ENCODE results near the gene BPIFB4. TPM values are rescaled to one million over a fixed set of nuclear protein-coding genes. Genes with fewer than 3 reads are reported as not detected.

The BPIFB4 gene
- total and polyA plus RNA-seq, 2 of the 4 experiments (the other 2 are of a cell fraction) = not detected

GRCh38 chr20:33092361-33092760 lies 12.9 kb downstream of the BPIFB4 start:
- Histone ChIP-seq H2AK9ac (replicated peaks; ENCODE audit: low read depth, low read length, poor library complexity) (no peak overlapping the region), H3K14ac (replicated peaks; ENCODE audit: low read depth, low read length) (no peak overlapping the region), H2AFZ (replicated peaks; ENCODE audit: low read length, poor library complexity) (no peak overlapping the region), H4K5ac (ENCODE audit: low read depth, low read length) (no peak overlapping the region), H3K27me3 (ENCODE audit: control insufficient read depth, insufficient read depth, low read length) (no peaks in the 10 kb centered on the region; the same call in none of the 2 replicates), H3K23ac (ENCODE audit: low read depth, low read length) (no peak overlapping the region), H4K91ac (ENCODE audit: insufficient read depth, low read depth, low read length) (no peak overlapping the region), H2BK15ac (ENCODE audit: low read depth, low read length) (no peak overlapping the region), H4K20me1 (ENCODE audit: insufficient read depth, low read length) (no peaks in the 10 kb centered on the region), H3K4me3 (ENCODE audit: insufficient read depth, low read depth, low read length) (no peak overlapping the region), H3K9ac (ENCODE audit: low read depth, low read length) (no peak overlapping the region), H3K9me3 (ENCODE audit: control insufficient read depth, insufficient read depth, low read length) (no peaks in the 10 kb centered on the region), H3K36me3 (ENCODE audit: control insufficient read depth, insufficient read depth, low read length) (no peaks in the 10 kb centered on the region), H2BK5ac (ENCODE audit: low read depth, low read length, poor library complexity, severe bottlenecking) (no peak overlapping the region), H3K56ac (ENCODE audit: extremely low read depth, insufficient read depth, low read length) (no peak overlapping the region), H3K79me1 (ENCODE audit: low read depth in 1 of 2, low read length in 2 of 2) (no peaks in the 10 kb centered on the region), H2AK5ac (ENCODE audit: low read depth, low read length) (no peak overlapping the region), H3K9me1 (ENCODE audit: insufficient read depth, low read length) (no peaks in the 10 kb centered on the region), H3K4me1 (ENCODE audit: control insufficient read depth, insufficient read depth, low read length) (no peaks in the 10 kb centered on the region), H3K4ac (ENCODE audit: low read depth, low read length) (no peak overlapping the region), H3K4me2 (ENCODE audit: low read depth, low read length) (no peak overlapping the region), H3K27ac (ENCODE audit: insufficient read depth, low read length) (no peak overlapping the region), H3K18ac (ENCODE audit: low read depth, low read length) (no peak overlapping the region), H2BK20ac (ENCODE audit: low read depth, low read length) (no peak overlapping the region), H2BK120ac (ENCODE audit: low read depth, low read length) (no peak overlapping the region), H4K8ac (ENCODE audit: low read depth in 2 of 2, low read length in 2 of 2) (no peak overlapping the region)
- BruUV-seq (replicated peaks) = no TSS peak
- intact Hi-C loops (cut with micrococcal nuclease) (no loop called here), in situ Hi-C loops (cut with MboI; ENCODE audit: low sequenced_read_pairs) (no loop called here), dilution Hi-C loops (cut with HindIII; ENCODE audit: low sequenced_read_pairs, unreplicated experiment) (no loop called here)
- 60% methylated on average over 1 of the region's 3 CpGs; no CpG with 5 or more reads in 1 of the 2 experiments for WGBS, 2 experiments (ENCODE audit: extremely low coverage in 2 of 2, insufficient read length in 1 of 2)
- POLR2A ChIA-PET (ENCODE audit: unreplicated experiment) = no interaction called here
- TF ChIP-seq SMC3 (IDR thresholded peaks at IDR 0.05; ENCODE audit: low read depth, low read length) = no peak
- no peak for TF ChIP-seq MAZ (IDR thresholded peaks at IDR 0.05; ENCODE audit: borderline replicate concordance, low read depth, low read length)
- no peak for TF ChIP-seq FOS (IDR thresholded peaks at IDR 0.05; ENCODE audit: low read depth, low read length)
- no peak for TF ChIP-seq MAFK (IDR thresholded peaks at IDR 0.05; ENCODE audit: low read depth, low read length)
- TF ChIP-seq NFE2L2 (IDR thresholded peaks at IDR 0.05; ENCODE audit: low read depth, low read length) = no peak
- TF ChIP-seq CHD1 (IDR thresholded peaks at IDR 0.05; ENCODE audit: low read depth, low read length) = no peak
- no peak for TF ChIP-seq USF2 (IDR thresholded peaks at IDR 0.05; ENCODE audit: low read depth, low read length)
- no peak for TF ChIP-seq BHLHE40 (IDR thresholded peaks at IDR 0.05; ENCODE audit: low read depth, low read length)
- no peak for TF ChIP-seq CEBPB (IDR thresholded peaks at IDR 0.05; ENCODE audit: low read depth, low read length)
- no peak for TF ChIP-seq RFX5 (IDR thresholded peaks at IDR 0.05; ENCODE audit: low read depth, low read length)
- no peak for TF ChIP-seq ELK1 (IDR thresholded peaks at IDR 0.05; ENCODE audit: borderline replicate concordance, low read depth, low read length)
- no peak for TF ChIP-seq CTCF (conservative IDR thresholded peaks at IDR 0.05; ENCODE audit: low read depth, low read length)
- ATAC-seq (ENCODE audit: low read depth) = no peak
- CTCF ChIA-PET = no interaction called here
- DNase-seq = no peak

Measured in IMR-90 (cell line).